Measurements from ENCODE around the gene FNDC3B.

Gene FNDC3B

GRCh38 chr3:172094621-172095557, 55.5 kb downstream of the FNDC3B start:
- DNase-seq (ENCODE audit: low read depth), result peak; percentile 62

GRCh38 chr3:172096881-172097420, 57.6 kb downstream of the FNDC3B start:
- DNase-seq (ENCODE audit: low read depth), result peak; percentile 77

- DNase-seq (ENCODE audit: low read depth), result no peak
Measured at GRCh38 chr3:172097585-172097984, 58.2 kb downstream of the FNDC3B start.

- no peak for DNase-seq (ENCODE audit: low read depth)
Measured at GRCh38 chr3:172098698-172099494, 59.5 kb downstream of the FNDC3B start.

GRCh38 chr3:172099495-172099808, 60.1 kb downstream of the FNDC3B start:
- DNase-seq (ENCODE audit: low read depth), result no peak

GRCh38 chr3:172100482-172100881, 61.1 kb downstream of the FNDC3B start:
- no peak for DNase-seq (ENCODE audit: low read depth)

- DNase-seq (ENCODE audit: low read depth), result no peak
Measured at GRCh38 chr3:172101107-172101506, 61.7 kb downstream of the FNDC3B start.

- no peak for DNase-seq (ENCODE audit: low read depth)
Measured at GRCh38 chr3:172102123-172102882, 62.9 kb downstream of the FNDC3B start.

GRCh38 chr3:172102883-172103310, 63.5 kb downstream of the FNDC3B start:
- no peak for DNase-seq (ENCODE audit: low read depth)

- peak; percentile 76 for DNase-seq (ENCODE audit: low read depth)
Measured at GRCh38 chr3:172103724-172104123, 64.3 kb downstream of the FNDC3B start.

GRCh38 chr3:172104471-172105072, 65.2 kb downstream of the FNDC3B start:
- DNase-seq (ENCODE audit: low read depth), result no peak

GRCh38 chr3:172106037-172106954, 66.9 kb downstream of the FNDC3B start:
- no peak for DNase-seq (ENCODE audit: low read depth)

GRCh38 chr3:172106989-172107388, 67.6 kb downstream of the FNDC3B start:
- DNase-seq (ENCODE audit: low read depth), result no peak

GRCh38 chr3:172107403-172107802, 68.0 kb downstream of the FNDC3B start:
- no peak for DNase-seq (ENCODE audit: low read depth)

- no peak for DNase-seq (ENCODE audit: low read depth)
Measured at GRCh38 chr3:172110127-172110779, 70.9 kb downstream of the FNDC3B start.

- no peak for DNase-seq (ENCODE audit: low read depth)
Measured at GRCh38 chr3:172111163-172111562, 71.8 kb downstream of the FNDC3B start.

GRCh38 chr3:172112078-172112733, 72.8 kb downstream of the FNDC3B start:
- DNase-seq (ENCODE audit: low read depth), result no peak

GRCh38 chr3:172112734-172113120, 73.3 kb downstream of the FNDC3B start:
- DNase-seq (ENCODE audit: low read depth), result no peak

- DNase-seq (ENCODE audit: low read depth), result no peak
Measured at GRCh38 chr3:172113710-172114109, 74.3 kb downstream of the FNDC3B start.
